ENCODE data around the gene CAMTA1. TPM values are rescaled to one million over a fixed set of nuclear protein-coding genes. Genes with fewer than 3 reads are reported as not detected.

The CAMTA1 gene
- polyA plus RNA-seq, 1 donor (not counting 4 experiments of a cell fraction or from before 2014, with no cell fraction given), result 51.4 TPM

DNA sequence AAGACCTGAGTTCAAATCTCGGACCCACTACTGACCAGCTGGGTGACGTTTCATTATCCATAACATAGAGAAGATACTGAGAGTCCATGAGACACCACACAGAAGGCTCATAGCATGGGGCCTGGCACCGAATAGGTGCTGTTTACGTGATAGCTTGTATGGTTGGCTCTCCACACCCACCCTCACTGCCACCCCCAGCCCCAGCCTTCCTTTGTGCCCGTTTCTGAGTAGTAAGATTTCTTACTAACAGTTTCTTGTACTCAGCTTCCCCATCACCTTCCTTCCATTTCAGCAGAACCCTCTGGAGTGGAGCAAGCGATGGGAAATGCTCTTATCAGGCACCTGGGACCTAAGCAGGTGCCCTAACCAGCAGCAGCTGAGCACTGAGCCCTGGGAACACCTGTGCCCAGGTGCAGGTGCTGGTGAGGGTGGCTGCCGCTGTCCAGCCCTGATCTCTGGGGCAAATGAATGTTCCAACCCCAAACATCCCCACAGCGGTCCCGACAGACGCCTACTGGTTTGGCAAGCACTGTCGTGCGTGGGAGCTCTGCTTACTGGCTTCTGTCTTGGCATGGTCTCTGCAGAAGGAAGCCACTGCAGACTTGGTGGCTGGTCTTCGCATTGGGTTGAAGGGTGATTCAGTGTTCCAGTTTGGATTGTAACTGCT lies 225.4 kb downstream of the CAMTA1 start:
- DNase-seq (ENCODE audit: low read depth, low spot score), result no peak
- Histone ChIP-seq H3K9me1 (ENCODE audit: control insufficient read depth, extremely low read depth, insufficient read depth, low read length) (no peaks in the 10 kb centered on the region), H3K27ac (ENCODE audit: control insufficient read depth, insufficient read depth, low read length) (no peak overlapping the region), H3K36me3 (ENCODE audit: control insufficient read depth in 2 of 2, extremely low read depth in 1 of 2, insufficient read depth in 2 of 2, low read length in 2 of 2) (no peaks in the 10 kb centered on the region), H4K20me1 (ENCODE audit: control insufficient read depth, extremely low read depth, insufficient read depth, low read length) (no peaks in the 10 kb centered on the region), H3K4me2 (ENCODE audit: control insufficient read depth, extremely low read depth, insufficient read depth, low read depth, low read length) (no peak overlapping the region), H3K27me3 (ENCODE audit: control insufficient read depth, extremely low read depth, insufficient read depth, low read length) (peaks cover 8% of the 10 kb centered on the region), H3K9ac (ENCODE audit: control insufficient read depth, extremely low read depth, insufficient read depth, low read length) (no peak overlapping the region), H3K9me3 (ENCODE audit: control insufficient read depth, low read depth, low read length) (no peaks in the 10 kb centered on the region), H3K79me2 (ENCODE audit: control insufficient read depth, insufficient read depth, low read length) (no peaks in the 10 kb centered on the region), H2AFZ (ENCODE audit: control insufficient read depth, low read length) (no peak overlapping the region), H3K4me3 (ENCODE audit: control insufficient read depth in 2 of 3, extremely low read depth in 1 of 3, insufficient read depth in 2 of 3, low read depth in 1 of 3, low read length in 3 of 3) (no peak overlapping the region), H3K4me1 (ENCODE audit: control insufficient read depth, extremely low read depth, insufficient read depth, low read length) (no peaks in the 10 kb centered on the region)
- dilution Hi-C loops (cut with MboI; ENCODE audit: extremely low pct_ligation_motif_present, low sequenced_read_pairs), result no loop called here
- TF ChIP-seq, protein P1, sequence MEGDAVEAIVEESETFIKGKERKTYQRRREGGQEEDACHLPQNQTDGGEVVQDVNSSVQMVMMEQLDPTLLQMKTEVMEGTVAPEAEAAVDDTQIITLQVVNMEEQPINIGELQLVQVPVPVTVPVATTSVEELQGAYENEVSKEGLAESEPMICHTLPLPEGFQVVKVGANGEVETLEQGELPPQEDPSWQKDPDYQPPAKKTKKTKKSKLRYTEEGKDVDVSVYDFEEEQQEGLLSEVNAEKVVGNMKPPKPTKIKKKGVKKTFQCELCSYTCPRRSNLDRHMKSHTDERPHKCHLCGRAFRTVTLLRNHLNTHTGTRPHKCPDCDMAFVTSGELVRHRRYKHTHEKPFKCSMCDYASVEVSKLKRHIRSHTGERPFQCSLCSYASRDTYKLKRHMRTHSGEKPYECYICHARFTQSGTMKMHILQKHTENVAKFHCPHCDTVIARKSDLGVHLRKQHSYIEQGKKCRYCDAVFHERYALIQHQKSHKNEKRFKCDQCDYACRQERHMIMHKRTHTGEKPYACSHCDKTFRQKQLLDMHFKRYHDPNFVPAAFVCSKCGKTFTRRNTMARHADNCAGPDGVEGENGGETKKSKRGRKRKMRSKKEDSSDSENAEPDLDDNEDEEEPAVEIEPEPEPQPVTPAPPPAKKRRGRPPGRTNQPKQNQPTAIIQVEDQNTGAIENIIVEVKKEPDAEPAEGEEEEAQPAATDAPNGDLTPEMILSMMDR (optimal IDR thresholded peaks at IDR 0.05 in 1 of 3, IDR thresholded peaks at IDR 0.05 in 1 of 3, conservative IDR thresholded peaks at IDR 0.05 in 1 of 3; ENCODE audit: extremely low read depth in 1 of 3, insufficient read depth in 2 of 3, low read length in 3 of 3), result no peak
- TF ChIP-seq EZH2 (IDR thresholded peaks at IDR 0.05; ENCODE audit: low read length), result no peak
- no peak for FAIRE-seq

DNA sequence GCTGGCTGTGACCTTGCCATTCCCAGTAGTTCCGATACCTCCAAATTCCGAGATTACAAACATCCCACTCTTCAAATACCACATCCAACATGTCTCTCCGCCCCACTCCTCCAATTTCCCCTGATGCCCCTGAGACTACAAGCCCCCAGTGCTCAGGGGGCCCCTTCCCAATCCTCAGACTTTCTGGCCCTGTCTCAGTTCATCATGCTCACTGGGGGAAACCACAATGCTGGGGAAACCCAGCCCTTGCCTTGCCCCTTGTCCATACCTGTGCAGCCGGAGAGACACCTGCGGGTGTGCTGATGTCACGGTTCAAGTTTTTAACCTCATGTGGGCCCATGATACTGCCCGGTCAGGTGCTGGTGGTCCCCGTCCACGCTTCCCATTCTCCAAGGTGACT lies 226.6 kb downstream of the CAMTA1 start:
- FAIRE-seq (no peak), DNase-seq (ENCODE audit: low read depth, low spot score) (no peak)
- H3K79me2 ChIP-seq (ENCODE audit: control insufficient read depth, insufficient read depth, low read length), result no peaks in the 10 kb centered on the region
- dilution Hi-C loops (cut with MboI; ENCODE audit: extremely low pct_ligation_motif_present, low sequenced_read_pairs), result no loop called here
- H3K4me1 ChIP-seq (ENCODE audit: control insufficient read depth, extremely low read depth, insufficient read depth, low read length), result no peaks in the 10 kb centered on the region
- H3K27ac ChIP-seq (ENCODE audit: control insufficient read depth, insufficient read depth, low read length), result no peak overlapping the region
- TF ChIP-seq, protein P1 (optimal IDR thresholded peaks at IDR 0.05 in 1 of 3, IDR thresholded peaks at IDR 0.05 in 1 of 3, conservative IDR thresholded peaks at IDR 0.05 in 1 of 3; ENCODE audit: extremely low read depth in 1 of 3, insufficient read depth in 2 of 3, low read length in 3 of 3), result no peak
- TF ChIP-seq EZH2 (IDR thresholded peaks at IDR 0.05; ENCODE audit: low read length), result no peak
- H3K9ac ChIP-seq (ENCODE audit: control insufficient read depth, extremely low read depth, insufficient read depth, low read length), result no peak overlapping the region
- H2AFZ ChIP-seq (ENCODE audit: control insufficient read depth, low read length), result no peak overlapping the region
- H4K20me1 ChIP-seq (ENCODE audit: control insufficient read depth, extremely low read depth, insufficient read depth, low read length), result no peaks in the 10 kb centered on the region
- H3K9me3 ChIP-seq (ENCODE audit: control insufficient read depth, low read depth, low read length), result no peaks in the 10 kb centered on the region
- H3K4me2 ChIP-seq (ENCODE audit: control insufficient read depth, extremely low read depth, insufficient read depth, low read depth, low read length), result no peak overlapping the region
- peaks cover 4% of the 10 kb centered on the region for H3K27me3 ChIP-seq (ENCODE audit: control insufficient read depth, extremely low read depth, insufficient read depth, low read length)
- H3K4me3 ChIP-seq (ENCODE audit: control insufficient read depth in 2 of 3, extremely low read depth in 1 of 3, insufficient read depth in 2 of 3, low read depth in 1 of 3, low read length in 3 of 3), result no peak overlapping the region
- H3K36me3 ChIP-seq (ENCODE audit: control insufficient read depth in 2 of 2, extremely low read depth in 1 of 2, insufficient read depth in 2 of 2, low read length in 2 of 2), result no peaks in the 10 kb centered on the region
- no peaks in the 10 kb centered on the region for H3K9me1 ChIP-seq (ENCODE audit: control insufficient read depth, extremely low read depth, insufficient read depth, low read length)

Data from keratinocyte (primary cell).